H9 (cell line): ENCODE data around the gene MCEMP1. TPM values are rescaled to one million over a fixed set of nuclear protein-coding genes. Genes with fewer than 3 reads are reported as not detected.
"Not testable (repeated sequence)": the region's sequence is repeated elsewhere in the genome, so short reads cannot be mapped to it uniquely, and the experiment has no call there.

Source experiments
- DNase-seq: peaks from one replicate; pipeline ENCODE4 v3.0.0-alpha.2; 2017
- H2AFZ ChIP-seq: one replicate; pipeline ENCODE4 v1.6.1; 2013; ENCODE audit warnings: mild to moderate bottlenecking, low read length, control low read depth, moderate library complexity
- H2AK5ac ChIP-seq: 2 replicates; pipeline ENCODE4 v1.6.1; 2013; ENCODE audit warnings: low read length, control low read depth, mixed read lengths; ENCODE audit not compliant: insufficient read length
- H2BK120ac ChIP-seq: one replicate; pipeline ENCODE4 v1.6.1; 2013; ENCODE audit warnings: low read depth, mild to moderate bottlenecking, low read length, control low read depth, inconsistent platforms; ENCODE audit not compliant: poor library complexity, severe bottlenecking
- H2BK12ac ChIP-seq: 2 replicates; pipeline ENCODE4 v1.6.1; 2013; ENCODE audit warnings: low read length, control low read depth, mixed read lengths, low read depth; ENCODE audit not compliant: insufficient read length
- H2BK15ac ChIP-seq: 2 replicates; pipeline ENCODE4 v1.6.1; 2013; ENCODE audit warnings: low read depth, low read length, control low read depth
- H2BK20ac ChIP-seq: one replicate; pipeline ENCODE4 v1.6.1; 2013; ENCODE audit warnings: low read depth, mild to moderate bottlenecking, low read length, control low read depth, inconsistent platforms; ENCODE audit not compliant: poor library complexity, severe bottlenecking
- H2BK5ac ChIP-seq: 2 replicates; pipeline ENCODE4 v1.6.1; 2013; ENCODE audit warnings: low read length, control low read depth, mixed read lengths; ENCODE audit not compliant: insufficient read length
- H3K14ac ChIP-seq: 2 replicates; pipeline ENCODE4 v1.6.1; 2013; ENCODE audit warnings: low read length, control low read depth; ENCODE audit not compliant: insufficient read depth
- H3K18ac ChIP-seq: 2 replicates; pipeline ENCODE4 v1.6.1; 2013; ENCODE audit warnings: low read depth, mild to moderate bottlenecking, mixed read lengths, low read length, control low read depth; ENCODE audit not compliant: insufficient read length
- H3K23ac ChIP-seq: 2 replicates; pipeline ENCODE4 v1.6.1; 2013; ENCODE audit warnings: low read length, control low read depth, mixed read lengths, low read depth; ENCODE audit not compliant: insufficient read length
- H3K23me2 ChIP-seq: 2 replicates; pipeline ENCODE4 v1.6.1; 2013; ENCODE audit warnings: low read depth, mild to moderate bottlenecking, mixed read lengths, low read length, control low read depth; ENCODE audit not compliant: insufficient read length, poor library complexity, severe bottlenecking
- H3K27ac ChIP-seq: 2 replicates; pipeline ENCODE4 v1.5.1; 2013; ENCODE audit warnings: low read length, control low read depth, mixed read lengths, low read depth; ENCODE audit not compliant: insufficient read length
- H3K27me3 ChIP-seq: 2 replicates; pipeline ENCODE4 v1.6.1; 2013; ENCODE audit warnings: low read length, control low read depth, inconsistent platforms; ENCODE audit not compliant: insufficient read depth
- H3K4ac ChIP-seq: 2 replicates; pipeline ENCODE4 v1.6.1; 2013; ENCODE audit warnings: low read depth, mild to moderate bottlenecking, control low read depth, inconsistent platforms, low read length, moderate library complexity
- H3K4me1 ChIP-seq: 2 replicates; pipeline ENCODE4 v1.6.1; 2013; ENCODE audit warnings: low read length, control low read depth, inconsistent platforms; ENCODE audit not compliant: insufficient read depth
- H3K4me2 ChIP-seq: 2 replicates; pipeline ENCODE4 v1.6.1; 2013; ENCODE audit warnings: low read length, control low read depth, mixed read lengths; ENCODE audit not compliant: insufficient read length, insufficient read depth
- H3K56ac ChIP-seq: 2 replicates; pipeline ENCODE4 v1.6.1; 2013; ENCODE audit warnings: low read depth, mild to moderate bottlenecking, mixed read lengths, low read length, control low read depth; ENCODE audit not compliant: insufficient read length
- H3K79me1 ChIP-seq: 2 replicates; pipeline ENCODE4 v1.6.1; 2013; ENCODE audit warnings: low read depth, mild to moderate bottlenecking, moderate library complexity, low read length, control low read depth, inconsistent platforms; ENCODE audit not compliant: insufficient read depth, poor library complexity, severe bottlenecking
- H3K79me2 ChIP-seq: 2 replicates; pipeline ENCODE4 v1.6.1; 2013; ENCODE audit warnings: low read length, control low read depth, inconsistent platforms; ENCODE audit not compliant: insufficient read depth
- H3K9ac ChIP-seq: 2 replicates; pipeline ENCODE4 v1.6.1; 2013; ENCODE audit warnings: low read length, control low read depth, mixed read lengths; ENCODE audit not compliant: insufficient read length; ENCODE audit errors: extremely low read depth
- H3K9me3 ChIP-seq: one replicate; pipeline ENCODE4 v1.6.1; 2013; ENCODE audit warnings: low read depth, low read length, inconsistent platforms; ENCODE audit not compliant: control insufficient read depth
- H3T11ph ChIP-seq: one replicate; pipeline ENCODE4 v1.6.1; 2013; ENCODE audit warnings: mild to moderate bottlenecking, low read length, control low read depth, inconsistent platforms
- H4K20me1 ChIP-seq: one replicate; pipeline ENCODE4 v1.6.1; 2013; ENCODE audit not compliant: control insufficient read depth, insufficient read length, insufficient read depth
- H4K5ac ChIP-seq: 2 replicates; pipeline ENCODE4 v1.6.1; 2013; ENCODE audit warnings: low read depth, mild to moderate bottlenecking, mixed read lengths, low read length, control low read depth; ENCODE audit not compliant: insufficient read length
- H4K8ac ChIP-seq: replicated peaks from 2 replicates; pipeline ENCODE4 v1.6.1; 2013; ENCODE audit warnings: low read length, control low read depth, mixed read lengths, low read depth; ENCODE audit not compliant: insufficient read length
- H4K91ac ChIP-seq: 2 replicates; pipeline ENCODE4 v1.6.1; 2013; ENCODE audit warnings: low read depth, mild to moderate bottlenecking, moderate library complexity, mixed read lengths, low read length, control low read depth; ENCODE audit not compliant: insufficient read length
- H3K27ac Mint-ChIP-seq, 3 experiments: 2 replicates in 2 of 3; 3 replicates in 1 of 3; pipeline ENCODE4 v1.8.0; 2020 to 2021; ENCODE audit warnings: mixed read lengths in 3 of 3, mild to moderate bottlenecking in 1 of 3, moderate library complexity in 1 of 3
- H3K27me3 Mint-ChIP-seq: 2 replicates; pipeline ENCODE4 v1.8.0; 2021; ENCODE audit warnings: low read depth, mild to moderate bottlenecking, moderate library complexity, mixed read lengths
- H3K36me3 Mint-ChIP-seq, 3 experiments: 2 replicates in 2 of 3; 3 replicates in 1 of 3; pipeline ENCODE4 v1.8.0; 2020 to 2021; ENCODE audit warnings: low read depth in 3 of 3, mixed read lengths in 3 of 3; ENCODE audit not compliant: insufficient read depth in 1 of 3
- H3K4me1 Mint-ChIP-seq, 2 experiments: 2 replicates each; pipeline ENCODE4 v1.8.0; 2020; ENCODE audit warnings: mixed read lengths in 2 of 2
- H3K4me3 Mint-ChIP-seq, 2 experiments: 2 replicates in 1 of 2; 3 replicates in 1 of 2; pipeline ENCODE4 v1.8.0; 2020 to 2021; ENCODE audit warnings: mild to moderate bottlenecking in 2 of 2, mixed read lengths in 2 of 2, moderate library complexity in 1 of 2
- H3K9me3 Mint-ChIP-seq, 2 experiments: 2 replicates in 1 of 2; 3 replicates in 1 of 2; pipeline ENCODE4 v1.8.0; 2020; ENCODE audit warnings: mild to moderate bottlenecking in 2 of 2, mixed read lengths in 2 of 2, moderate library complexity in 1 of 2
- WGBS: extraction: QIAGEN DNeasy Blood & Tissue Kit; methylation state at CpG from one replicate; pipeline ENCODE4 v1.1.7; 2013; ENCODE audit warnings: missing lambda C conversion rate, low lambda C conversion rate, mixed read lengths; ENCODE audit not compliant: insufficient read length; ENCODE audit errors: extremely low coverage; 5-methylcytosine and 5-hydroxymethylcytosine counted together
- total RNA-seq: library from RNA; stranded (reverse); gene quantifications from 2 replicates; pipeline ENCODE4 v1.2.1, GENCODE V29; 2021
- TF ChIP-seq, protein P1 (sequence below): fragments of 200-600 bp; sonication (generic); conservative IDR thresholded peaks from 3 replicates; pipeline ENCODE4 v1.8.0; 2021; ENCODE audit warnings: antibody characterized with exemption, mild to moderate bottlenecking

MCEMP1 gene
- total RNA-seq, 1 experiment from 2014 or later = not detected

DNA sequence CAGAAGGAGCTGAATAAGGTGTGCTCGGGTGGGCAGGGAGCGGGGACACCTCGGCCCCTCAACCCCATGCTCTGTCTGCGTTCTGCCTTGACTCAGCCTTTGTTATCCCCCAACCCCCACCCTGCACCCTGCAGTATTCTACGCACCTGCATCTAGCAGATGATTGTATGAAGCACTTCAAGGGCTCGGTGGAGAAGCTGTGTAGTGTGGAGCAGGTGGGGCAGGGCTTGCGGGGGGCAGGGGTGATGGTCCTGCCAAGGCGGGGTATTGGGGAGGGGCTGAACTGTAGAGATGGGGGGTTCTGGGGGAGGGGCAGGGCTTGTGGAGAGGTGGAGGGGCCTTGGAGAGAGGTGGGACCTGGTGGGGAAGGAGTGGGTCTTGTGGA lies 33.9 kb upstream of the MCEMP1 start:
- H3K23ac ChIP-seq = no peak overlapping the region
- no CpG with 5 or more reads among the region's 8 CpGs for WGBS
- H3T11ph ChIP-seq = no peak overlapping the region
- H2BK12ac ChIP-seq = no peak overlapping the region
- no peak overlapping the region for H2AFZ ChIP-seq
- no peak overlapping the region for H3K4me3 Mint-ChIP-seq
- no peak overlapping the region for H4K8ac ChIP-seq
- no peaks in the 10 kb centered on the region; a peak in 1 of 5 replicates for H3K9me3 Mint-ChIP-seq
- no peak overlapping the region for H2AK5ac ChIP-seq
- no peaks in the 10 kb centered on the region for H3K27me3 ChIP-seq
- DNase-seq = peak; percentile 24
- TF ChIP-seq, protein P1, sequence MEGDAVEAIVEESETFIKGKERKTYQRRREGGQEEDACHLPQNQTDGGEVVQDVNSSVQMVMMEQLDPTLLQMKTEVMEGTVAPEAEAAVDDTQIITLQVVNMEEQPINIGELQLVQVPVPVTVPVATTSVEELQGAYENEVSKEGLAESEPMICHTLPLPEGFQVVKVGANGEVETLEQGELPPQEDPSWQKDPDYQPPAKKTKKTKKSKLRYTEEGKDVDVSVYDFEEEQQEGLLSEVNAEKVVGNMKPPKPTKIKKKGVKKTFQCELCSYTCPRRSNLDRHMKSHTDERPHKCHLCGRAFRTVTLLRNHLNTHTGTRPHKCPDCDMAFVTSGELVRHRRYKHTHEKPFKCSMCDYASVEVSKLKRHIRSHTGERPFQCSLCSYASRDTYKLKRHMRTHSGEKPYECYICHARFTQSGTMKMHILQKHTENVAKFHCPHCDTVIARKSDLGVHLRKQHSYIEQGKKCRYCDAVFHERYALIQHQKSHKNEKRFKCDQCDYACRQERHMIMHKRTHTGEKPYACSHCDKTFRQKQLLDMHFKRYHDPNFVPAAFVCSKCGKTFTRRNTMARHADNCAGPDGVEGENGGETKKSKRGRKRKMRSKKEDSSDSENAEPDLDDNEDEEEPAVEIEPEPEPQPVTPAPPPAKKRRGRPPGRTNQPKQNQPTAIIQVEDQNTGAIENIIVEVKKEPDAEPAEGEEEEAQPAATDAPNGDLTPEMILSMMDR = no peak
- peaks cover 9 to 26% (median 17%) of the 10 kb centered on the region in 3 experiments for H3K36me3 Mint-ChIP-seq
- H3K4me1 Mint-ChIP-seq = peaks cover 0 to 8% of the 10 kb centered on the region in 2 experiments; a peak in 2 of 4 replicates
- no peak overlapping the region for H4K5ac ChIP-seq
- no peak overlapping the region for H2BK15ac ChIP-seq
- no peak overlapping the region for H3K27ac ChIP-seq
- H3K79me2 ChIP-seq = no peaks in the 10 kb centered on the region
- no peak overlapping the region for H3K4ac ChIP-seq
- H3K27me3 Mint-ChIP-seq = no peaks in the 10 kb centered on the region
- no peaks in the 10 kb centered on the region for H3K4me1 ChIP-seq
- no peaks in the 10 kb centered on the region for H3K79me1 ChIP-seq
- no peaks in the 10 kb centered on the region for H4K20me1 ChIP-seq
- no peak overlapping the region for H2BK5ac ChIP-seq
- no peak overlapping the region for H4K91ac ChIP-seq
- no peak overlapping the region for H3K14ac ChIP-seq
- no peaks in the 10 kb centered on the region for H3K9me3 ChIP-seq
- no peak overlapping the region for H2BK20ac ChIP-seq
- no peak overlapping the region for H3K4me2 ChIP-seq
- H3K23me2 ChIP-seq = no peaks in the 10 kb centered on the region
- H3K18ac ChIP-seq = no peak overlapping the region
- H3K56ac ChIP-seq = no peak overlapping the region
- H3K27ac Mint-ChIP-seq = peak overlapping the region in 2 of 3 experiments; percentile 37 to 44; a peak in 1 of 7 replicates
- H2BK120ac ChIP-seq = no peak overlapping the region
- H3K9ac ChIP-seq = no peak overlapping the region

DNA sequence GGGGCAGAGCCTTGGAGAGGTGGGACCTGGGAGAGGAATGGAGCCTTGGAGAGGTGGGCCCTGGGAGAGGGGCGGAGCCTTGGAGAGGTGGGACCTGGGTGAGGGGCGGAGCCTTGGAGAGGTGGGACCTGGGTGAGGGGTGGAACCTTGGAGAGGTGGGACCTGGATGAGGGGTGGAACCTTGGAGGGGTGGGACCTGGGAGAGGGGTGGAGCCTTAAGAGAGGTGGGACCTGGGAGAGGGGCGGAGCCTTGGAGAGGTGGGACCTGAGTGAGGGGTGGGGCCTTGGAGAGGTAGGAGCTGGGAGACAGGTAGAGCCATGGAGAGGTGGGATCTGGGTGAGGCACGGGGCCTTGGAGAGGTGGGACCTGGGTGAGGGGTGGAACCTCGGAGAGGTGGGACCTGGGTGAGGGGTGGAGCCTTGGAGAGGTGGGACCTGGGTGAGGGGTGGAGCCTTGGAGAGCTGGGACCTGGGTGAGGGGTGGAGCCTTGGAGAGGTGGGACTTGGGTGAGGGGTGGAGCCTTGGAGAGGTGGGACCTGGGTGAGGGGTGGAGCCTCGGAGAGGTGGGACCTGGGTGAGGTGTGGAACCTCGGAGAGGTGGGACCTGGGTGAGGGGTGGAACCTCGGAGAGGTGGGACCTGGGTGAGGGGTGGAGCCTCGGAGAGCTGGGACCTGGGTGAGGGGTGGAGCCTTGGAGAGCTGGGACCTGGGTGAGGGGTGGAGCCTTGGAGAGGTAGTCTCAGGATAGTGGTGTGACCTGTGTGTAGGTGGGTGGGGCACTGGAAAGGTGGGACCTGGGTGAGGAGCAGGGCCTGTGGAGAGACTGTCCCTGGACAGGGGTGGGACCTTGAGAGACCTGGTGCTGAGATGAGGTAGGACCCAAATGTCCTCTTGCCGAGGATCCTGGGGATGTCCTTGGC lies 33.0 kb upstream of the MCEMP1 start:
- not testable (repeated sequence) for H3K4me3 Mint-ChIP-seq, H3K9me3 ChIP-seq, H4K8ac ChIP-seq, H4K5ac ChIP-seq, H3K56ac ChIP-seq, H3K79me1 ChIP-seq, H2BK5ac ChIP-seq, H3K23me2 ChIP-seq, H3K23ac ChIP-seq, H2BK12ac ChIP-seq, H3T11ph ChIP-seq, H3K9me3 Mint-ChIP-seq, H3K27ac ChIP-seq, H3K4me2 ChIP-seq, H3K4me1 ChIP-seq, H4K91ac ChIP-seq, H2BK120ac ChIP-seq, H2AFZ ChIP-seq, H2AK5ac ChIP-seq, H3K4ac ChIP-seq, H2BK20ac ChIP-seq, H2BK15ac ChIP-seq, H3K27me3 Mint-ChIP-seq, H3K18ac ChIP-seq, H3K27ac Mint-ChIP-seq, H3K9ac ChIP-seq, H3K14ac ChIP-seq, H3K79me2 ChIP-seq, H4K20me1 ChIP-seq, H3K27me3 ChIP-seq, H3K4me1 Mint-ChIP-seq
- no CpG with 5 or more reads among the region's 10 CpGs for WGBS
- peak; percentile 89 for DNase-seq
- H3K36me3 Mint-ChIP-seq = peaks cover 9 to 26% (median 17%) of the 10 kb centered on the region in 3 experiments
